ENCODE measurements around the gene DAPK1.
A peak's percentile ranks its signal among the peaks of the same experiment; 100 is the strongest.
"Not testable (repeated sequence)": the region's sequence is repeated elsewhere in the genome, so short reads cannot be mapped to it uniquely, and the experiment has no call there.

DAPK1 gene

GRCh38 chr9:87718852-87719612, 221.4 kb downstream of the DAPK1 start:
- no peak for DNase-seq

GRCh38 chr9:87720173-87720572, 222.5 kb downstream of the DAPK1 start:
- DNase-seq, result no peak

- no peak for DNase-seq
Measured at GRCh38 chr9:87722393-87723088, 224.9 kb downstream of the DAPK1 start.

GRCh38 chr9:87725356-87725899, 227.8 kb downstream of the DAPK1 start:
- DNase-seq, result no peak

- peak; percentile 48 for DNase-seq
Measured at GRCh38 chr9:87725900-87726709, 228.4 kb downstream of the DAPK1 start, which contains the start of gene CTSL. TSS of gene CTSL (plus strand) at chr9:87726119. CDS start at chr9:87727604, 1,485 bp downstream.

- no peak for DNase-seq
Measured at GRCh38 chr9:87729246-87729645, 231.6 kb downstream of the DAPK1 start.

- no peak for DNase-seq
Measured at GRCh38 chr9:87731321-87731720, 233.7 kb downstream of the DAPK1 start.

- DNase-seq, result no peak
Measured at GRCh38 chr9:87732344-87732743, 234.7 kb downstream of the DAPK1 start.

- no peak for DNase-seq
Measured at GRCh38 chr9:87732756-87733155, 235.1 kb downstream of the DAPK1 start.

- DNase-seq, result no peak
Measured at GRCh38 chr9:87733273-87734052, 235.8 kb downstream of the DAPK1 start.

- no peak for DNase-seq
Measured at GRCh38 chr9:87734106-87734505, 236.4 kb downstream of the DAPK1 start.

- no peak for DNase-seq
Measured at GRCh38 chr9:87739546-87739945, 241.9 kb downstream of the DAPK1 start.

- DNase-seq, result no peak
Measured at GRCh38 chr9:87740209-87740608, 242.5 kb downstream of the DAPK1 start.

GRCh38 chr9:87741326-87741725, 243.7 kb downstream of the DAPK1 start:
- DNase-seq, result no peak

- no peak for DNase-seq
Measured at GRCh38 chr9:87741891-87742290, 244.2 kb downstream of the DAPK1 start.

- no peak for DNase-seq
Measured at GRCh38 chr9:87742813-87743428, 245.3 kb downstream of the DAPK1 start.

- DNase-seq, result not testable (repeated sequence)
Measured at GRCh38 chr9:87744247-87744646, 246.6 kb downstream of the DAPK1 start.

- DNase-seq, result no peak
Measured at GRCh38 chr9:87746186-87746585, 248.5 kb downstream of the DAPK1 start.

- DNase-seq, result no peak
Measured at GRCh38 chr9:87748881-87749280, 251.2 kb downstream of the DAPK1 start.

GRCh38 chr9:87749335-87750035, 251.8 kb downstream of the DAPK1 start:
- DNase-seq, result no peak

- DNase-seq, result no peak
Measured at GRCh38 chr9:87750726-87751125, 253.1 kb downstream of the DAPK1 start.
